Right hindlimb (tissue), 1 donor: ENCODE data around the gene B3GNT2.
"Not testable (repeated sequence)": the region's sequence is repeated elsewhere in the genome, so short reads cannot be mapped to it uniquely, and the experiment has no call there.

Source experiments
- DNase-seq: peaks from one replicate; pipeline ENCODE4 v3.0.0-alpha.2; 2018

B3GNT2 gene

GRCh38 chr2:62186156-62186905 lies 9.6 kb upstream of the B3GNT2 start:
- DNase-seq = no peak

- no peak for DNase-seq
Measured at GRCh38 chr2:62187246-62187645, 8.7 kb upstream of the B3GNT2 start.

DNA sequence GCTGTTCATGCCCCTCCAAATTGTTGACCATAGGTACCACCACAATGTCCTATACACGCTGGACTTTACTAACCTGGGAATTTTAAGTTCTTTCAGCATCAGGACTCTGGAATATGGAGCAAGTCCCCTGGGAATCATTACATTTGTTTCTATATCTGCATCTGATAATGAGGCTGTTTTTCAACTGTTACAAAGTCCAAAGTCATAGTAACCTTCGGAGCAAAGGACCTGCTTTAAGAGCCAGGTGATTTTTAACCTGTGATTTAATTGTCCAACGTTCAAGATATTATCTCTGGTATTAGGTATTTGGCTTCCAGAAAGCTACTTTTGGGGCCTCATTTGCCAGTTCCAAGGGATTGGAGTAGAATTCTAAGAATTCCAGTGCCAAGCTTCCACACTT lies 7.5 kb upstream of the B3GNT2 start:
- DNase-seq = no peak

- no peak for DNase-seq
Measured at GRCh38 chr2:62189196-62189595, 6.7 kb upstream of the B3GNT2 start.

DNA sequence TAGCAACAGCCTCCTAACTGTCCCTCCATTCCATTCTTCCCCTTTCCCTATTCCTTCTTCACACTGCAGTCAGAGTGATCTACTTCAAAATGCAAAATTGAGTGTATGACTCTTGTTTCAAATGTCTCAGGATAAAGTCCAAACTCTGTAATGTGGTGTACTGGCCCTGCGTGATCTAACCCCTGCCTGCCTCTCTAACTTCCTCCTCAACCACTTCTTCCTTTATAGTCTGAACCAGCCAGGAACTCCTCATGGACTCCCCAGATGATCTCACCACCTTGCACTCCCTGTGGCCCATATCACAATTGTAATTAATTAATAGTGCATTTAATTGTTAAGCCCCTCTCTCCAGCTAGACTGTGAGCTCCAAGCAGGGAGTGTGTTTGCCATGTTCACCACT lies 3.1 kb upstream of the B3GNT2 start:
- DNase-seq = no peak

DNA sequence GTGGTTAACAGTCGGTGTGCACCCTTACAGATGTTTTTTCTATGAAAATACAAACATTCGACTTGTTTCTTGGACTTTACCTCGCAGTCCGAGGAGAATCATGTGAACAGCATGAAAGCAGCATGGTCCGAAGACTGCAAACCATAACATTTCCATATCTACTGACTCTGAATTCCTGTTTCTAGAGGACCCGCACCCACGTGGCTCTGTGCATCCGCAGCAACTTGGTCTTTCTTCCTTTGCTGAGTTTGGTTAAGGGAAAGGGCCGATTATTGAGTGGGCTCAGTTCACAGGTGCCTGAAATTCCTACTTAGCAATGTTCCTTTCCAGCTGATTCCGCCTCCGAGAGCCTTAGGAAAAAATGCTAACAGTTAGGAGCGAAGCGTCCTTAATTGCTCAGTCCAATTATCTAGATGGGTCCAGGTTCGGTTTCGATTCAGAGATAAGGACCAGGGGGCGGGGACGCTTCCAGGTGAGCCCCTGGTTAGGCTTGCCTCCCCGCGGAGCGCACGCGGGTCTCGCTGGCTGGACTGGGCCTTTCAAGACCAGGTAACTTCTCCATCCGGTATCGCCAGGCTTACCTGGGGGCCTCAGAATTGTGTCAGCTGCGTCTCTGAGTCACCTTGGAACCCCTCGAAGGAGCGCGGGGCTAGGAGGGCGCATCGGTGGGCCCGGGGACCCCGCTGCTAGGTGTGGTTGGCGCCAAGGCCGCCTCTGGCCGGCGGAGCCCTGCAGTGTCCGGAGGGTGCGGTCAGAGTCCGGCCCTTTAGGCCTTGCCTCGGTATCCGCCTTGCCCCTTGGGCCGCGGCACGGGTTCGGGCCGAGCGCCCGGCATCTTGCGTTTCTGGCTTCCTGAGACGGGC lies 1.1 kb upstream of the B3GNT2 start:
- no peak for DNase-seq

GRCh38 chr2:62196278-62196901 lies 475 bp downstream of the B3GNT2 start:
- DNase-seq = peak; percentile 53

DNA sequence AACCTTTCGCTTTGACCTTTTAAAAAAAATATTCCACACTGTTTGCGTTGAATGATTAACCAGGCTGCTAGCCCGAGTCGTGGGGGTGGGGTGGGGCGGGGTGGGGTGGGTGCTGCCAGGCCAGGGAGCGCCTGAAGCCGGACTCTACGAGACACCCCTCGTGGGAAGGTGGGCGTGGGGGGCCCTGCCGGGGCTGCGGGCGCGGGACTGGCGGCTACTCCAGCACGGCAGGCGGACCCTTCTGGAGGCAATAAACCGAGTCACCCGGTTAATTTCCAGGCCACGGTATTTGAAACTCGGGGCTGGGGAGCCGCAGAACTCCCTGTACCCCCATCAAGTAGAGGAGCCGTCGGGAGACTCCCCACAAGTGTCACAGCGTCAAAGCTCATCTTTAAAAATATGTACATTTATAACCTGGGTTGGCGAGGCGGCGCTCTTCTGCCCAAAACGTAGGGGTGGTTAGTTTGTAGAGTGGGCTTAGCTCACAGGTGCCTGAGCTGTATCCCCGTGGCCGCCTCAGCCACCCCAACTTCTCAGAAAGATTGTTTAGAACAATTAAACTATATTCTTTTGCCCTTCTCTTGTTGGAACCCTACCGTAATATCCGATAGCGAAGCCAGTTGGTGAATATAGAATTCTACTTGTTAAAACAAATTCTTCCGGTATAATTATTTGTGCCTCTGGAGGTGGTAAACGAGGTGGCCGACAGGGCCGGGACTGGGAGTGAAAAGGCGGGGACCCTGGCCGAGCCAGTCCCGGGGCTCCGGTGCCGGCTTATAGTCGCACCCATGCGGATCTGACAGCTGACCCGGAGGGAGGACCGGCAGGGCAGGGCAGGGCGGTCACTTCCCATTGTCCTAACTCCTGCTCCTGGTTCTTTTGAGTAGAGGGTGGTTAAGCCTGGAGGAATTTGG lies 1.4 kb downstream of the B3GNT2 start:
- DNase-seq = peak; percentile 48

- DNase-seq = no peak
Measured at GRCh38 chr2:62197925-62198633, 2.2 kb downstream of the B3GNT2 start.

DNA sequence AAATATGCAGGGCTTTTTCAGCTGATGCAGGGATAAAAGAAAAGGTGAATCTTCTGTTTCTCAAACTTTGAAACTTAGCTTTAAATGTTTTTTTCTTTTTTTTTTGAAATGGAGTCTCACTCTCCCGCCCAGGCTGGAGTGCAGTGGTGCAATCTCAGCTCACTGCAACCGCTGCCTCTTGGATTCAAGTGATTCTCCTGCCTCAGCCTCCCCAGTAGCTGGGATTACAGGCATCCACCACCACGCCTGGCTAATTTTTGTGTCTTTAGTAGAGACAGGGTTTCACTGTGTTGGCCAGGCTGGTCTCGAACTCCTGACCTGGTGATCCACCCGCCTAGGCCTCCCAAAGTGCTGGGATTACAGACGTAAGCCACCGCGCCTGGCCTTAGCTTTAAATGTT lies 2.9 kb downstream of the B3GNT2 start:
- DNase-seq = not testable (repeated sequence)

DNA sequence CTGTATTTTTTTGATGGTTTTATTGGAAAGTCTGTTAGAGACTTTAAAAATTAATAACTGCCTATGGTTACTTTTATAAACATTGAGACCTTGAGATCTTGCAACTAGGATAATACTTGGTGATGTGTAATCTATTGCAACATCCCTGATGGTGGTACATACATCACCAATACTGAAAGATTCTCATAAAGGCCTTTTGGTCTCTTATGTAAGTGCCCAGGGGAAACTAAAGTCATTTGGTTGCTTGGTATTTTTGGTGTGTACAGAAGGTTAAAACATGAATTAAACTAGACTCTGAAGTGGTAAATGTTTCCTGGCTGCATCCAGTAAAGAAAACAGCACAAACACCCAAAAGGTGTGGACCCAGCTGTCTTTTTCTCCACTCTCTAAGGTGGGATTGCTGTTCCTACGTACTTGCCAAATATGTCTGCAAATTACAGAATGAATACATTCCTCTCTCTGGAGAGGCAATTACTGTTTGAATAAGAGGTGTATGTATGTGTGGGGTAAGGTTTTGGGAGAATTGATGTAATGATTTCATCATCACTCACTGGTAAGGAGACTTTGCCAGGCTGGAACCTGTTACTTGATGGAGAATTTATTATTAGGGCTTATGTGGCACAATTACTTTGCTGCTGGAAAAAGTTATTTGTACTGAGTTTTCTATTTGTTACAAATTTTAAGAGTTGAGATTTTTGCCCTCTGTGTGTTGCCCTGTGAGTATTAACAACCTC lies 3.6 kb downstream of the B3GNT2 start:
- no peak for DNase-seq

DNA sequence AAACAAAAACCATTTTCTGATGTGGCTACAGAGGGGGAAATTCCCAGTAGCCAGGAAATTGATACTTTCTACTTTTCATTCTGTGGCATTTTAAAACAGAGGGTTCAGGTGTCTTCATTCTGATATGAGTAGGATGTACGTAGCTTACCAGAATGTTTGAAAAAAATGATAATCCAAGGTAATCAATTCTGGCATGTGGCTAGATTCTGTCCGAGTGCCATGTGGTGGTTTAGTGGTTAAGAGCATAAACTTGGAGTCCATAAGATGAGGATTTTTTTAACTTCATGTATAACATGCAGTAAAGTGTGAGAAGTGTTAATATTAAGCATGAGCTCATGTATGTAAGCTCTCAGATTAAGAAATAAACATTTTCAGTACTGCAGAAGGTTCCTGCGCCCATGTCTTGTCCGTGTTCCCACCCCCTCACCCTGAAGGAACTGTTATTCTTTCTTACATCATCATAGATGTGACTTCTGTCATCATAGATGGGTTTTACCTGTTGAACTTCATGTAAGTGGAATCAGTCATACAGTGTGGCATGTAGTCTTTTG lies 4.5 kb downstream of the B3GNT2 start:
- no peak for DNase-seq

DNA sequence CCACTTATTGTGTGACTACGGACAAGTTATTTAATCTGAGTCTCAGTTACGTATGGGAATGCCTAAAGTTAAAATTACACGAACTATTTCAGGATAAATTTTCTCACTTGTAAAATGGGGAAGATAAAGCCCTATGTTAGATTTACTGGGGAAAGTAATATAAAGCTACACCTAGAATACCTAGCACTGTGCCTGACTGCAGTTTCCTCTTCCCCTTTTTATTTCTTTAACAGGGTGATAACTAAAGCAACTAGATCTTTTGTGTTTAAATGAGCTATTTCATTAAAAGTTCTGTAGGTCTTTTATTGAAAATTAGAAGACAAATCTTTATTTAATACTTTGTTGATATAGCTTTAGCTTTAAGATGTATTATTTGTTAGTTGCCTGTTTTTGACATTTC lies 5.0 kb downstream of the B3GNT2 start:
- DNase-seq = no peak

GRCh38 chr2:62201307-62201706 lies 5.4 kb downstream of the B3GNT2 start:
- DNase-seq = no peak

- DNase-seq = no peak
Measured at GRCh38 chr2:62202019-62202722, 6.3 kb downstream of the B3GNT2 start.

DNA sequence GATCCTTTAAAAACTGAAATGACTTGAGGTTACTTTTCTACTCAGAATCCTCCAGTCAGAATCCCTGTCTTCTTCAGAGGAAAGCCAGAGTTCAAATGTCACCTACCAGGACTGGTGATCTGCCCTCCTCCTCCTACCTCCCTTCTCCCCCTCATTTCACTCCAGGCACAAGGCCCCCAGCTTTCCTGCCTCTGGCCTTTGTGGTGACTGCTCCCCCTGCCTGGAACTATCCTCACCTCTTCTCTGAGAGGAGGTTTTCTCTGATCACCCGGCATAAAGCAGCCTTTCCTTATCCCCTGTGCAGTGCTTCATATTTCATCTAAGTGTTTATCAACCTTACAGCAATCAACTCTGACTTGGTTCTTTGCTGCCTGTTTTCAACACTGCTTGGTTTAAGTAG lies 6.8 kb downstream of the B3GNT2 start:
- DNase-seq = no peak

GRCh38 chr2:62203459-62203858 lies 7.5 kb downstream of the B3GNT2 start:
- DNase-seq = no peak

- DNase-seq = no peak
Measured at GRCh38 chr2:62204998-62205496, 9.1 kb downstream of the B3GNT2 start.

DNA sequence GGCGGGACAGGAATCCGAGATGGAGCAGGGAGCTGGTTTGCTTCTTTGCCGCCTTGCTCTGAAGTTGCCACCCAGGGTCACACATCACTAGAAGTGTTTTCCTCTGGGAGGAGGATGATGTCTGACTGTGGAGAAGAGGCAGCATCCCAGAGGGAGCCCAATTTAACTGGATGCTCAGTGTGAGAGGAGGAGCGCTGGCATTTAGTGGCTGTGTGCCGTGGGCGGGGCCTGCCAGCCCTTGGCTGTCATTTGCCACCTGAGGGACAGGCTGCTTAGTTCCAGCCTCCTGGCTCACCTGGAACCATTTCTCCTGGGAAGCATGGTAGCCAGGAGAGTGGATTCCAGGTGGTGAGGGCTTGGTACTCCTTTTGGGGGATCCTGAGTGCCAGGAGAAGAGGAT lies 9.6 kb downstream of the B3GNT2 start:
- no peak for DNase-seq

DNA sequence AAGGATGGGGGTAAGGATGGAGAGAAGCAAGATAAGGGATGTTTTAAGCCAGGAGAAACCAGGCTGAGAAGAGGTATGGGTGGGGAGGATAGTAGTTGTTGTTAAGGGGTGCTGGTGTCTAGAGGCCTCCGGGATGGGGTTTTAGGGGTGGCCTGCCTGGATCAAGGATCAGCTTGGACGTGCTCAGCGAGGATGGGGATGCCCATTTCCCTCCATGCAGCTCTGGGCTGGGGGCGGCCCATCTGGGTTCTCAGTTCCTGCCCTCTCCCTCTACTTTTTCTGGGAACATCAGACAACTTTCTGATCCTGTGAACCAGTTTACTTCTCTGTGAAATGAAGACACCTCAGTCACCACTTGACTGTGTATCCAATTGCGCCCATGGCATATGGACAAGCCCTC lies 10.1 kb downstream of the B3GNT2 start:
- no peak for DNase-seq
